Retina (tissue), 1 donor: ENCODE measurements around the gene GNPTG.
A peak's percentile ranks its signal among the peaks of the same experiment; 100 is the strongest.

Experiments used
- DNase-seq: peaks from one replicate; pipeline ENCODE4 v3.0.0-alpha.2; 2016

GNPTG gene

DNA sequence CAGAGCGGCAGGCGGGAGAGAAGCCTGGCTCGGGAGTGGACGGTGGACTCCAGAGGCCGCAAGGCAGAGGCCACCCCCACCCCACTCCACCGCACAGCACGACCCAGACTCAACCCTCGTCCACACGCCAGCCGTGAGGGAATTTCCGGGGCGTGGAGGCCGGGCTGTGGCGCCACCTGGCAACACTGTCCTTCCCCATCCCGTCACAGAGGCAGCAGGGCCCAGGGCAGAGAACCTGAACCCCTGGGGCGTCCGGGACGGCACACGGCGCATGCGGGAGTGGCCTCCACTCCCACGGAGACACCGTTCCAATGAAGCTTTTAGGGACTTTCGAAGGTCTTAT, 23.5 kb downstream of the GNPTG start:
- DNase-seq: no peak

DNA sequence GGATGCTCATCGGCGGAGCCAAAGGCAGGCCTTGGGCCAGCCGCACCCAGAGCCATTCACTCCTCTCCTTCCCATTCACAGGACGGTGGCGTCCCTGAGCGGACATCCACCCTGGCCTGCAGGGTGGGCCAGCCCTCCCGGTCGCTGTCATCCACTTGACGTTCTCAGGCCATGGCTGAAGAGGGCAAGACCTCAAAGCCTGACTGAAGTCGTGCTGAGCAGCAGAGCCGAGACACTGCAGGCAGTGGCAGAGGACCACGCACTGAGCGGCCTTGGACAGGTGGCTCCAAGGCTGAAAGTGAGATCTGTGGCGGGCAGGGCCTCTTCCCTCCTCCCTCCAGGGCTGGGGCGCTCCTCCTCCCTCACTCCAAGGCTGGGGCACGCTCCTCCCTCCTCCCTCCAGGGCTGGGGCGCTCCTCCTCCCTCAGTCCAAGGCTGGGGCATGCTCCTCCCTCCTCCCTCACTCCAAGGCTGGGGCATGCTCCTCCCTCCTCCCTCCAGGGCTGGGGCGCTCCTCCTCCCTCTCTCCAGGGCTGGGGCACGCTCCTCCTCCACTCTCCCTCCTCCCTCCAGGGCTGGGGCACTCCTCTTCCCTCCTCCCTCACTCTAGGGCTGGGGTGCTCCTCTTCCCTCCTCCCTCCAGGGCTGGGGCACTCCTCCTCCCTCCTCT, 24.1 kb downstream of the GNPTG start:
- DNase-seq: no peak

- no peak for DNase-seq
These were observed 25.8 kb downstream of the GNPTG start for GRCh38 chr16:1377406-1378010.

GRCh38 chr16:1378087-1378803, 26.5 kb downstream of the GNPTG start:
- no peak for DNase-seq

GRCh38 chr16:1378804-1379303, 27.1 kb downstream of the GNPTG start:
- DNase-seq: peak; percentile 26

- DNase-seq: peak; percentile 46
These were observed 27.8 kb downstream of the GNPTG start for GRCh38 chr16:1379304-1380076.

- DNase-seq: no peak
These were observed 28.5 kb downstream of the GNPTG start for GRCh38 chr16:1380195-1380594.

DNA sequence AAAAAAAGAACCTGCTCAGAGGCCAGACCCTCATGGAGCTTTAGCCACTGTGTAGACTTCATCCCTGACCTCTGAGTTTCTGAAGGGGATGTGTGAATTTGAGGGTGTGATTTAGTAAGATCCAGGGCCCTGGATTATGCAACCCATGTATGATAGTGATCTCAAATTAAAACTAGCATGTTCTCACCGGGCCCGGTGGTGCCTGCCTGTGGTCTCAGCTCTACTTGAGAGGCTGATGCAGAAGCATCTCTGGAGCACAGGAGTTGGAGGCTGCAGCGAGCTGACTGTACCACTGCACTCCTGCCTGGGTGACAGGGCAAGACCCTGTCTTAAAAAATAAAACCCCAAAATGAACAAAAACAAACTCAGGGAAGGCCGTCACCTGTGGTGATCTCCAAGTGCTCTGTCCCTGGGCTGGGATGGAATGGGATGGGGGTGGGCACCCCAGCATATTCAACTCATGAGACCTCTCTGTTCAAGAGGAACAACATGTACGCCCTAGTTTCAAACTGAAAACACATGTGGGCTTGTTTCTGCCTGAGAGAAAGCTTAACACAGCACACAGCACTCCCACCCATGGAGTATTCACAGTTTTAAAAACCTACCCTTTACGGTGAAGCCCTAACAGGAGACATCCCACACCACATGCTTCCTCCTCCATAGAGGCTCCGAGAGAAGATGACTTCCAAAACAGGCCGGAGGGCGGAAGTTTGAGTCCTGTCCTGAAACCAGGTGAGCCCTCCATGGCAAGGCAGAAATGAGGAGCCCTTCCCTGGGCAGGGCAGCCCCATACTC, 30.1 kb downstream of the GNPTG start:
- DNase-seq: no peak

DNA sequence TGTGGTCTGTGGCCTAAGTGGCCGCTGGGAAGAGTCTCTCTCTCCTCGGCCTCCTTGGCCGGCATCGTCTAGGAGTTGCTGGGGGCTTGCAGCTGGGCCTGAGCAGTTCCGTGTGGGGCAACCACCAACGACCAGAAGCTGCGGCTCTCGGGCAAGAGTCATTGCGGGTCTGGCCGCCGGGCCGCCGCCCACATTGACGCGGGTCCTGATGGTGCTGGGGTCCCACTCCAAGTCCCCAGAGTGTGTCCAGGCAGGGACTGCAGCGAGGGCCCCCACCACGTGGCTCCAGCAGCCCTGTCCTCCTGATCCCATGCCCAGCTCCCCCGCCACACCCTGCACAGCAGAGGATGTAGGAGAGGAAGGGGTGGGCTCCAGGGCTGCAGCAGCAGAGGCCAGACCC, 31.8 kb downstream of the GNPTG start:
- no peak for DNase-seq

DNA sequence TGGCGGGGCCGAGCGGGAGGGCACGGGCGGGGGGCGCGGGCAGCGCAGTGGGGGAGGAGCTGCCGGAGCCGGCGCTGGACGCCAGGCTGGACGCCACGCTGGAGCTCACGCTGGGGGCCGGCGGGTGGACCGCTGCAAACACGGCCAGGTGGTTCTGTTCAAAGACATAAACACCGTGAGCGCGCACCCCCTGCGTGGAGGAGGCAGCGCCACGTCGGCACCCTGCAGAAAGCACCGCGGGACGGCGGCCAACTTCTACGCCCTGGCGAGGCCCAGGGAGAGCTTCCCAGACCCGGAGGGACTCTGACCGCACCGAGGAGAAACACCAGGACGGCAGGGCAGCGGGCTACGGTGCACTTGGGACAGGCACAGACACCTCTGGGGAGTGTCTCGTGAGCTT, 33.5 kb downstream of the GNPTG start:
- DNase-seq: no peak

- DNase-seq: no peak
These were observed 35.6 kb downstream of the GNPTG start for GRCh38 chr16:1387331-1387730.

DNA sequence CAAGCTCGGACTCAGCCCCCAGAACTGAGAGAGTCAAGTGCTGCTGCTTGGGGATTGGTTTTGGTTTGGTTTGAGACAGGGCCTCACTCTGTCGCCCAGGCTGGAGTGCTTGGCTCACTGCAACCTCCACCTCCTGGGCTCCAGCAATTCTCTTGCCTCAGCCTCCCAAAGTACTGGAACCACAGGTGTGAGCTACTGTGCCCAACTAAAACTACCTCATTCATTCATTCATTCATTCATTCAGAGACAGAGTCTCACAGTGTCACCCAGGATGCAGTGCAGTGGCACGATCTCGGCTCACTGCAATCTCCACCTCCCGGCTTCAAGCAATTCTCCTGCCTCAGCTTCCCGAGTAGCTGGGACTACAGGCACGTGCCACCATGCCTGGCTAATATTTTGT, 38.0 kb downstream of the GNPTG start:
- DNase-seq: no peak

DNA sequence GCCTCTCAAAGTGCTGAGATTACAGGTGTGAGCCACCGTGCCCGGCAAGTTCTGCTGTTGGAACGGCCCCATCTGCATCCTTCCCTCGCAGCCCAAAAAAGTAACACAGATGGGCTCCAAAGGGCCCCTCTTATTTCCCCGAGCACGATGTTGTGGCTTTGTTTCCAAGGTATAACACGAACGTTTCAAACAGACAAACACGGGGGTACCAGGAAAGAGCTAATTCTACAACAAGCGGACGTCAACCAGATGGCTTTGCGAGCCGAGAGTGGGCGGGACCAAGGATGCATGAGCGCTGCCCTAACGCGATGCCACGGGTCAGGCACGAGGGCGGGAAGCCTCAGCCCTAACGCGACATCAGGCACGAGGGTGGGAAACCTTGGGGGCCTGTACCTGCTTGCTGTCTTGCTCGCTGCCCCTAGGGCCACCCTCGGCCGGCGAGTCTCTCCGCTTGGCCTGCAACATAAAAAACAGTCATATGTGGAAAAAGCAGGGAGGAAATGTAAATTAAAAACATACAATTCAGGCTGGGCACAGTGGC, 38.6 kb downstream of the GNPTG start:
- DNase-seq: no peak

GRCh38 chr16:1392826-1393225, 41.1 kb downstream of the GNPTG start:
- DNase-seq: no peak

DNA sequence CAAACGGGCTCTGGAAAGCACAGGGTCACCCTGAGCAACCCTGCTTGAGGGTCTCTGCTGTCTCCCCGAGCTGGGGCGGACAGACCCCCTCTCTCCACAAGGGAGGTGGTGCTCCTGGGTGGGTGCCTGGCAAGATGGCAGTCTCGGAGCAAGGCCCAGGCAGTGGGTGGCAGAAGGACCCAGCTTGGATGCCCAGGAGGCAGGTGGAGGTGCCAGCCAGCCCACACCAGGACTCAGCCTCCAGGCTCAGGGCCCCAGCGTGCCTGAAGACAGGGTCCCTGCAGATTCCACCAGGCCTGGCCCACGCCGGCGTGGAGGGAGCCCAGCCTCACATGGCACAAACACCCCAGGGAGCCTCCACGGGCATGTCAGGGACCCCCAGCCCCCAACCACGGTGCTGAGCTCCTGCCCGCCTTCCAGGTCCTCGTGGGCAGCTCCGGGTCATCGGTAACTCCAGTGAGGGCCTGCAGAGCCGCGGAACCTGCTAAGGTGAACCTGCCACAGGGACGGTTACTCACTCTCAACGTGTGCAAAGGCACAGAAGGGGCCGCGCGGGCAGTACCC, 42.0 kb downstream of the GNPTG start:
- no peak for DNase-seq

DNA sequence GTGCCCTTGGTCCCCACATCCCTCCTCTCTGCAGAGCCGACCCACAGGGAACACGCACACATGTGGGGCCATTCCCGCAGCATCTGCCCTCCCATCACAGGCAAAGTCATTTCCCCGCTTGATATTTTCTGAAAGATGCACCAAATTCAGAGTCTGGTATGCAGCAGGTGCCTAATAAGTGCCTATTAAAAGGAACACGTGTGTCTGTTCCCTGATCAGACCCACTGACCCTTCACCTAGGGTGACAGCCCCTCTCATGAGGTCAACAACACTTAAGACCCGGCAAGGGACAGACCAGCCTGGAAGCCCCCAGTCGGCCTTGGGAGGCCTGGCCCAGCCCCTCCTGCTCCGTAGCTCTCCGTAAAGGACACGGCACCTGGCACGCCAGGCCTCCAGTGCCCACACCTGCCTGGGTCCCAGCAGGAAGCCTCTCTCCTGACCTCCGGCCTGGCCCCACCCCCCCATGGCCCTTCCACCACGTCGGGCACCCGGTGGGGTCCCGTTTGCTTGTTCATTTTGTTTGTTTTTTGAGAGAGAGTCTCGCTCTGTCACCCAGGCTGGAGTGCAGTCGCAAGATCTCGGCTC, 42.7 kb downstream of the GNPTG start:
- DNase-seq: no peak

DNA sequence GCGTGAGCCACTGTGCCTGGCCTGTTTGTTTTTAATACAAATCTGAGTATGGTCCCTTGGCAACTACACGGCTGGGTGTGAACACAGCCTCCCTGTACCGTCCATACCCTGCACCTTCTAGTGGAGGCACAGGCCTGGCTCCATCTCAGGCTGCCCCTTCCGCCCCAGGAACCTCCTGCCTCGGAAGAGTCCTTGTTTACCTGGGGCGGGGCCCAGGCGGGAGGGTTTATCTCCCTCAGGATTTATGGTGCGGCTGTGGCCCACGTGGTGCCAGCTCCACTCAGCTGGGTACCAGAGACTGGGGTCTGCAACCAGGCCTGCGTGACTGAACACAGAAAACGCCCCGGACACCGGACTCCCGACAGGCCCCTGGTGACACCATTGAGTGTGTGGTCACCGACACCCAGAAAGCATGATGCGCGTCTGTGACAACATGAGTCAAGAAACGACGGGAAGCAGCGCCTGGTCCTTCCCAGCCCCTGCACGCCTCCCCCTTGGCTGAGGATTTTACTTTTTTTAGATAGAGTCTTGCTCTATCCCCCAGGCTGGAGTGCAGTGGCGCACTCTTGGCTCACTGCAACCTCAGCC, 43.8 kb downstream of the GNPTG start:
- no peak for DNase-seq

- DNase-seq: no peak
These were observed 46.0 kb downstream of the GNPTG start for GRCh38 chr16:1397779-1398178.

GRCh38 chr16:1398351-1398750, 46.6 kb downstream of the GNPTG start:
- no peak for DNase-seq

GRCh38 chr16:1398826-1399581, 47.3 kb downstream of the GNPTG start:
- DNase-seq: no peak
